ENCODE results near the gene ARPP19. TPM values are rescaled to one million over a fixed set of nuclear protein-coding genes. Genes with fewer than 3 reads are reported as not detected.

ARPP19 gene, protein sequence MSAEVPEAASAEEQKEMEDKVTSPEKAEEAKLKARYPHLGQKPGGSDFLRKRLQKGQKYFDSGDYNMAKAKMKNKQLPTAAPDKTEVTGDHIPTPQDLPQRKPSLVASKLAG
- total RNA-seq (2021; fragmentation: NEBNext Ultra II Directional; extraction: Animal tissue kit (Norgen Biotek cat#: 25700)): 100 to 1,000 TPM; 116 to 142 (median 126) TPM
- long read RNA-seq, full-length matches to known transcripts: 31 of 39 reads
- long read RNA-seq, partial matches to known transcripts: 2 of 39 reads
- long read RNA-seq, other reads (novel, unspliced or antisense): 6 of 39 reads

DNA sequence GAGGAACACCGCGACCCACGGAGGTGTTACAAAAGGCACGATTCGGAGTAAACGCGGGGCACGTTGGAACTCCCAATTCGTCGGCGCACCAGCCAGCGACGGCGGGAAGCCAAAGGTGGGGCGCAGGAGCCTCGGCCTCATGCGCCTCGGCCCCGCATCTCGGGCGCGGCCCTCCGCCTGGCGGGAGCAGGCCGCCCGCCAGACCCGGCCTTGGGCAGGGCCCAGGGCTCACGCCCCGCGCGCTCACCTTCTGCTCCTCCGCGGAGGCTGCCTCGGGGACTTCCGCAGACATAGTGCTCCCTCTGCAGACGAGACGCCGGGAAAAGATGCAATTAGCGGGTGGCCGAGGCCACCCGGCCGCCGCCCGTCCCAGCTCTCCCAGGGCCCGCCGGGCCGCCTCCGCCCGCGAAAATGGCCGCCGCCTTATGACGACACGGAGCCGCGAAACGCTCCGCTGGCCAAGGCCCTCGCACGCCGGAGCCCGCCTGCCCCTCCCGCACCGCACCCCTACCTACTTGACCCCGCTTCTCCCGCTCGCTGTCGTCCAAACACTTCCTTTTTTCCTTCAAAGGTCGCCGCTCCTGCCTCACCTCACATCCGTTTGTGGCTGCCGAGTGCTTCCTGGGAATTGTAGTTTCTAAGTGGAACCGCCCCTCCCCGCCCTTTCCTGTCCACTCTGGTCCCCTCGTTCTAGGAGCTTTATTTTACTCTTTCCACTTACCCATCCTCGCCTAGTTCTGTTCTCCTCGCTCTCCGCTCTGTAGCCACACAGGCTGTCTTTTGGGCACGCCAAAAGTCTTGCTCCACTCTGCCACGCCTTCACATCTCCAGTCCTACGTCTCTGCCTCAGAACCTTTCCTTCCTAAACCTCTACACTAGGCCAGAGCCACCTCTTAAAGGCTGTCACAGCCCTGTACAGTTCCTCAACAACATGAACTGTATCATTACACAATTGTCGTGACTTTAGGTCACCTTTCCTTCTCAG lies at the start of gene ARPP19:
ARPP19 (minus strand) TSS at position 430 of the 985 bp plus-strand sequence; CDS start at position 292, 138 bp downstream.
- no peaks in the 10 kb centered on the region for H3K9me3 Mint-ChIP-seq
- H3K27me3 Mint-ChIP-seq (ENCODE audit: insufficient read depth): peaks cover 4% of the 10 kb centered on the region
- H3K4me1 Mint-ChIP-seq (ENCODE audit: low read depth): peaks cover 36% of the 10 kb centered on the region
- peaks cover 12% of the 10 kb centered on the region for H3K36me3 Mint-ChIP-seq (ENCODE audit: low read depth)
- TF ChIP-seq, protein P1, sequence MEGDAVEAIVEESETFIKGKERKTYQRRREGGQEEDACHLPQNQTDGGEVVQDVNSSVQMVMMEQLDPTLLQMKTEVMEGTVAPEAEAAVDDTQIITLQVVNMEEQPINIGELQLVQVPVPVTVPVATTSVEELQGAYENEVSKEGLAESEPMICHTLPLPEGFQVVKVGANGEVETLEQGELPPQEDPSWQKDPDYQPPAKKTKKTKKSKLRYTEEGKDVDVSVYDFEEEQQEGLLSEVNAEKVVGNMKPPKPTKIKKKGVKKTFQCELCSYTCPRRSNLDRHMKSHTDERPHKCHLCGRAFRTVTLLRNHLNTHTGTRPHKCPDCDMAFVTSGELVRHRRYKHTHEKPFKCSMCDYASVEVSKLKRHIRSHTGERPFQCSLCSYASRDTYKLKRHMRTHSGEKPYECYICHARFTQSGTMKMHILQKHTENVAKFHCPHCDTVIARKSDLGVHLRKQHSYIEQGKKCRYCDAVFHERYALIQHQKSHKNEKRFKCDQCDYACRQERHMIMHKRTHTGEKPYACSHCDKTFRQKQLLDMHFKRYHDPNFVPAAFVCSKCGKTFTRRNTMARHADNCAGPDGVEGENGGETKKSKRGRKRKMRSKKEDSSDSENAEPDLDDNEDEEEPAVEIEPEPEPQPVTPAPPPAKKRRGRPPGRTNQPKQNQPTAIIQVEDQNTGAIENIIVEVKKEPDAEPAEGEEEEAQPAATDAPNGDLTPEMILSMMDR (IDR thresholded peaks at IDR 0.05): peak; percentile 47; the same call in 1 of the 2 replicates
- peak within 1 kb of the TSS; percentile 92 for H3K4me3 Mint-ChIP-seq
- peak; percentile 84 for DNase-seq
- H3K27ac Mint-ChIP-seq: peak within 1 kb of the TSS; percentile 100

DNA sequence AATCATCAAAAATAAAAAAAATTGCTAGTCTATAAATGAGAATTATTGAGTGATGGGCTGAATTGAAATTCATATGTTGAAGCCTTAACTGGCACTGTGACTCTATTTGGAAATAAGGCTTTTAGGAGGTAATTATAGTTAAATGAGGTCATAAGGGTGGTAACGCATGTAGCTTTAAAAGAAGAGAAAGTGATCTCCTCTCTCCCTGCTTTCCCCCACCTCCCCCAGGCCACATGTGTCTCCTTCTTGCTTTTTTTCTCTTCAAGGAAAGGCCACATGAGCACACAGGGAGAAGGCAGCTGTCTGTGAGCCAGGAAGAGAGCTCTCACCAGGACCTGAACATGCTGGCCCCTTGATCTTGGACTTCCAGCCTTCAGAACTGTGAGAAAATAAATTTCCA lies 48.2 kb upstream of the ARPP19 start:
- H3K36me3 Mint-ChIP-seq (ENCODE audit: low read depth): peaks cover 3% of the 10 kb centered on the region; the same call in 1 of the 2 replicates
- no peaks in the 10 kb centered on the region for H3K9me3 Mint-ChIP-seq
- H3K27ac Mint-ChIP-seq: no peak overlapping the region
- no peaks in the 10 kb centered on the region for H3K4me1 Mint-ChIP-seq (ENCODE audit: low read depth)
- H3K27me3 Mint-ChIP-seq (ENCODE audit: insufficient read depth): no peaks in the 10 kb centered on the region; the same call in 1 of the 2 replicates
- H3K4me3 Mint-ChIP-seq: no peak overlapping the region
- no peak for DNase-seq
- TF ChIP-seq, protein P1 (IDR thresholded peaks at IDR 0.05): no peak

DNA sequence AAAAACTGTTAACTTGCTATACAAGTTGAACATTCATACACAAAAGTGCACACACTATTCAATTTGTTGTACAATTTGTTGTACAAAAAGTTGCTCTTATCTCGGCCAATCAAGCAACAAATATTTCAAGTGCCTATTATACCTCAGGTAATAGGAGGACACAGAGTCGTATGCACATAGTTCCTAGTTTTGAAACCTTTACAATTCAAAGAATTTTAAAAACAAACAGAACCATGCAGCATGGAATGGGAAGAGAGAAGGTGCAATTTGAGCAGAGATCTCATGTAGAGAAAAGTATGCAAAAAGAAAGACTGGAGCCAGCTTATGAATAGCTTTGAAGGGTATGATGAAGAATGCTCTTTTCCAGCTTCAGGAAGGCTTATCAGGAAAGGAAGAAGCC lies 46.5 kb upstream of the ARPP19 start:
- no peak overlapping the region for H3K27ac Mint-ChIP-seq
- H3K4me3 Mint-ChIP-seq: no peak overlapping the region
- H3K36me3 Mint-ChIP-seq (ENCODE audit: low read depth): 0 out of 2 replicates have a peak, but pooled peaks cover 8% of the 10 kb centered on the region
- H3K4me1 Mint-ChIP-seq (ENCODE audit: low read depth): no peaks in the 10 kb centered on the region
- TF ChIP-seq, protein P1 (IDR thresholded peaks at IDR 0.05): no peak
- no peaks in the 10 kb centered on the region for H3K9me3 Mint-ChIP-seq
- DNase-seq: no peak
- no peaks in the 10 kb centered on the region; the same call in 1 of the 2 replicates for H3K27me3 Mint-ChIP-seq (ENCODE audit: insufficient read depth)

DNA sequence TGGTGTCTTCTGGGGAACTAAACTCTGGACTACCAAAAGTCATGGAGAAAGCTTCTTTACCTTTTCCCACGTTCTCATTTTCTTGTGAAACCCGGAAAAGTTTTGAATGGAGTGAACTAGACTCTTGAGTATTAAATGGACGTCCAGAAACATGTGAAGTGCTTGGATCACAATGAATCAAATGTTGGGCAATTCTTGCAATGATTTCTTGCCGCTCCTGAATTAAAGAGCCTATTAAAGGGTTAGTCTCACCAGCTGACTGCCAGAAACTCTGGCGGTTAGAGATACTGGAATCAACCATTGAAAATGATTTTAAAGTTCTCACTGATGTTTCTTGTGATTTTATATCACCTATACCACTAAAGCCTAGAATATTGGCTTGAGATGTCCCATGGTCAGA lies 40.8 kb upstream of the ARPP19 start:
- H3K4me1 Mint-ChIP-seq (ENCODE audit: low read depth): no peaks in the 10 kb centered on the region
- H3K36me3 Mint-ChIP-seq (ENCODE audit: low read depth): peaks cover 25% of the 10 kb centered on the region
- TF ChIP-seq, protein P1 (IDR thresholded peaks at IDR 0.05): no peak
- no peaks in the 10 kb centered on the region for H3K9me3 Mint-ChIP-seq
- no peaks in the 10 kb centered on the region for H3K27me3 Mint-ChIP-seq (ENCODE audit: insufficient read depth)
- H3K4me3 Mint-ChIP-seq: no peak overlapping the region
- no peak for DNase-seq
- no peak overlapping the region for H3K27ac Mint-ChIP-seq

DNA sequence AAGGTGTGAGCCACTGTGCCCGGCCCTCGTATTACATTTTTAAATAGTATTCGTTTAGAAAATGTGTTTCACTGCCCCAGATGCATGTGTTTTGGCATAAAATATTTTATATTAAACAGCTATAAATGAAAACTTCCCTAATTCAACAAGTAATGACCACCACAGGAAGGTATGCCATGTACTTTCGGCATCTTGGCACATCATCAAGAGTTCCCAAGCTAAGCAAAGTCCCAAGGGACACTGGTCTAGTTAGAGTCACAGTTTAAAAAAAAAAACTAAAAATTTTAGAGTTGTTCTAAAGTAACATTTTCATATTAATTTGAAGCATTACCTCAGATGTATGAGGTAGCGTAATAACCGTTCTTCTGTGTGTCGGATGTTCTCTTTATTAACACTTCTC lies 15.6 kb upstream of the ARPP19 start:
- H3K9me3 Mint-ChIP-seq: no peaks in the 10 kb centered on the region
- H3K36me3 Mint-ChIP-seq (ENCODE audit: low read depth): peaks cover 9% of the 10 kb centered on the region
- no peak overlapping the region for H3K4me3 Mint-ChIP-seq
- no peaks in the 10 kb centered on the region for H3K4me1 Mint-ChIP-seq (ENCODE audit: low read depth)
- TF ChIP-seq, protein P1 (IDR thresholded peaks at IDR 0.05): no peak
- no peak for DNase-seq
- H3K27me3 Mint-ChIP-seq (ENCODE audit: insufficient read depth): peaks cover 5% of the 10 kb centered on the region
- no peak overlapping the region for H3K27ac Mint-ChIP-seq

Data from HFFc6 (cell line).